WTC11 (cell line): ENCODE results near the gene TTN. TPM values are rescaled to one million over a fixed set of nuclear protein-coding genes. Genes with fewer than 3 reads are reported as not detected.

Source experiments
- ATAC-seq: fragments of 200-7000 bp; cut with Tn5 transposase; 2 replicates; pipeline ENCODE4 v1.10.0; 2021; ENCODE audit warnings: mild to moderate bottlenecking, moderate library complexity
- CTCF ChIA-PET: fragments of 300-600 bp; sonication (Branson Sonifier 250); formaldehyde crosslinking; loops from one replicate; lab custom pipeline; 2021; ENCODE audit warnings: antibody characterized with exemption; lab: Charles Lee
- POLR2A ChIA-PET: fragments of 350-600 bp; sonication (Branson Sonifier 250); formaldehyde crosslinking; loops from one replicate; lab custom pipeline; 2021; ENCODE audit warnings: antibody characterized with exemption; lab: Charles Lee
- DNase-seq: peaks from one replicate; pipeline ENCODE4 v3.0.0; 2021; ENCODE audit warnings: low spot score
- H3K27ac Mint-ChIP-seq: 2 replicates; pipeline ENCODE4 v1.8.0; 2021; ENCODE audit warnings: mixed read lengths
- H3K27me3 Mint-ChIP-seq: 2 replicates; pipeline ENCODE4 v1.8.0; 2021; ENCODE audit warnings: low read depth, mild to moderate bottlenecking, moderate library complexity, mixed read lengths
- H3K36me3 Mint-ChIP-seq: 2 replicates; pipeline ENCODE4 v1.8.0; 2021; ENCODE audit warnings: mixed read lengths
- H3K4me1 Mint-ChIP-seq: 2 replicates; pipeline ENCODE4 v1.8.0; 2022; ENCODE audit warnings: mixed read lengths
- H3K4me3 Mint-ChIP-seq: 2 replicates; pipeline ENCODE4 v1.8.0; 2021; ENCODE audit warnings: mild to moderate bottlenecking, moderate library complexity, mixed read lengths
- H3K9me3 Mint-ChIP-seq: 2 replicates; pipeline ENCODE4 v1.8.0; 2021; ENCODE audit warnings: mixed read lengths
- ESRRA ChIP-seq: sonication (generic); formaldehyde crosslinking; IDR thresholded peaks from 2 replicates; pipeline ENCODE4 v1.8.1; 2022; ENCODE audit warnings: mild to moderate bottlenecking, missing genetic modification reagents, borderline replicate concordance
- ETV6 ChIP-seq: sonication (generic); formaldehyde crosslinking; IDR thresholded peaks from 2 replicates; pipeline ENCODE4 v1.8.1; 2022; ENCODE audit warnings: mild to moderate bottlenecking, missing genetic modification reagents
- GRHL2 ChIP-seq: fragments of 250-450 bp; sonication (Bioruptor Pico); IDR thresholded peaks from 2 replicates; pipeline ENCODE4 v1.8.0; 2022; ENCODE audit warnings: mild to moderate bottlenecking, moderate library complexity; ENCODE audit not compliant: insufficient replicate concordance, severe bottlenecking
- HMGA2 ChIP-seq: fragments of 250-450 bp; sonication (Bioruptor Pico); IDR thresholded peaks from 2 replicates; pipeline ENCODE4 v1.4.0; 2021; ENCODE audit warnings: mild to moderate bottlenecking, moderate library complexity
- IRF2 ChIP-seq: sonication (generic); formaldehyde crosslinking; IDR thresholded peaks from 2 replicates; pipeline ENCODE4 v1.8.0; 2022; ENCODE audit warnings: low read depth, missing genetic modification reagents, borderline replicate concordance
- JAZF1 ChIP-seq: fragments of 250-450 bp; sonication (Bioruptor Pico); IDR thresholded peaks from 2 replicates; pipeline ENCODE4 v1.9.0; 2021; ENCODE audit warnings: moderate library complexity, mild to moderate bottlenecking, inconsistent platforms
- OVOL2 ChIP-seq: fragments of 250-450 bp; sonication (Bioruptor Pico); IDR thresholded peaks from 2 replicates; pipeline ENCODE4 v1.9.0; 2021; ENCODE audit warnings: mild to moderate bottlenecking, borderline replicate concordance
- SP1 ChIP-seq: sonication (generic); formaldehyde crosslinking; conservative IDR thresholded peaks from 2 replicates; pipeline ENCODE4 v1.8.1; 2022; ENCODE audit warnings: missing genetic modification reagents
- TCF7 ChIP-seq: sonication (generic); formaldehyde crosslinking; IDR thresholded peaks from 2 replicates; pipeline ENCODE4 v1.8.0; 2022; ENCODE audit warnings: mild to moderate bottlenecking, low read depth, missing genetic modification reagents, moderate library complexity
- ZNF138 ChIP-seq: sonication (generic); formaldehyde crosslinking; conservative IDR thresholded peaks from 2 replicates; pipeline ENCODE4 v1.8.1; 2022; ENCODE audit warnings: mild to moderate bottlenecking, moderate library complexity, missing genetic modification reagents
- ZNF232 ChIP-seq: sonication (generic); formaldehyde crosslinking; IDR thresholded peaks from 2 replicates; pipeline ENCODE4 v1.8.0; 2022; ENCODE audit warnings: mild to moderate bottlenecking, missing genetic modification reagents
- ZNF317 ChIP-seq: sonication (generic); formaldehyde crosslinking; IDR thresholded peaks from 2 replicates; pipeline ENCODE4 v1.8.1; 2023; ENCODE audit warnings: low read depth, mild to moderate bottlenecking, moderate library complexity, missing genetic modification reagents, borderline replicate concordance
- total RNA-seq: library from RNA; stranded (reverse); gene quantifications from 3 replicates; pipeline ENCODE4 v1.2.3, GENCODE V29; 2021
- TF ChIP-seq, protein P1 (sequence below): fragments of 250-450 bp; sonication (Bioruptor Pico); IDR thresholded peaks from 2 replicates; pipeline ENCODE4 v1.8.0; 2021; ENCODE audit warnings: mild to moderate bottlenecking
- TF ChIP-seq, protein P2 (sequence below): sonication (generic); formaldehyde crosslinking; IDR thresholded peaks from 2 replicates; pipeline ENCODE4 v1.8.0; 2022; ENCODE audit warnings: mild to moderate bottlenecking, missing genetic modification reagents
- TF ChIP-seq, protein P3 (sequence below): sonication (generic); formaldehyde crosslinking; IDR thresholded peaks from 2 replicates; pipeline ENCODE4 v1.8.1; 2023; ENCODE audit warnings: mild to moderate bottlenecking, missing genetic modification reagents
- TF ChIP-seq, protein P4 (sequence below): sonication (generic); formaldehyde crosslinking; IDR thresholded peaks from 2 replicates; pipeline ENCODE4 v1.8.1; 2023; ENCODE audit warnings: mild to moderate bottlenecking, moderate library complexity, missing genetic modification reagents
- TF ChIP-seq, protein P5 (sequence below): sonication (generic); formaldehyde crosslinking; IDR thresholded peaks from 2 replicates; pipeline ENCODE4 v1.8.0; 2023; ENCODE audit warnings: missing genetic modification reagents
- TF ChIP-seq, protein P6 (sequence below): sonication (generic); formaldehyde crosslinking; IDR thresholded peaks from 2 replicates; pipeline ENCODE4 v1.8.1; 2023; ENCODE audit warnings: mild to moderate bottlenecking, missing genetic modification reagents
- TF ChIP-seq, protein P7 (sequence below): sonication (generic); formaldehyde crosslinking; IDR thresholded peaks from 2 replicates; pipeline ENCODE4 v1.8.0; 2022; ENCODE audit warnings: mild to moderate bottlenecking, missing genetic modification reagents

The TTN gene
- total RNA-seq, 1 experiment from 2014 or later, result 4.7 TPM

DNA sequence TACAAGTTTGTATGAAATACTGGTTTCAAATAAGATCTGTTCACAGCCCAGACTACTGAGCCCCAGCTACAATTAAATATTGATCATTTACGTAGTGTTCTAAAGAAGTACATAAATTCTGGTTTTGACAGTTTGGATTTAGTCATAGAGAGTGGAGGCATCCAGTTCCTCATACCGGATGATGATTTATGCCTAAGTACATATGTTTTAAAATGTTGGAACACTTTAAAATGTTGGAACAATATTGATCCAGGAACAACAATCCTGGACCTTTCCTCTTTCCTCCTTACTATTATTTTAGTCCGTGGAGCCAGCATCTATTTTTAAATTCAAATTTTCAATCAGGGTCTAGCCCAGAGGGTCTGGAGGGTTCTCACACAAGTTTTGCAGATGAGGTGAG, 22.8 kb upstream of the TTN start:
- peaks cover 13% of the 10 kb centered on the region for H3K4me1 Mint-ChIP-seq
- no peaks in the 10 kb centered on the region for H3K27me3 Mint-ChIP-seq
- ATAC-seq, result no peak
- no peak overlapping the region for H3K27ac Mint-ChIP-seq
- no peak overlapping the region for H3K4me3 Mint-ChIP-seq
- TF ChIP-seq ZNF317 (CRISPR knock-in tag), result no peak
- TF ChIP-seq TCF7 (CRISPR knock-in tag), result no peak
- TF ChIP-seq ESRRA, result no peak
- TF ChIP-seq ZNF232 (CRISPR knock-in tag), result no peak
- no peak for TF ChIP-seq ZNF138
- TF ChIP-seq, protein P1, sequence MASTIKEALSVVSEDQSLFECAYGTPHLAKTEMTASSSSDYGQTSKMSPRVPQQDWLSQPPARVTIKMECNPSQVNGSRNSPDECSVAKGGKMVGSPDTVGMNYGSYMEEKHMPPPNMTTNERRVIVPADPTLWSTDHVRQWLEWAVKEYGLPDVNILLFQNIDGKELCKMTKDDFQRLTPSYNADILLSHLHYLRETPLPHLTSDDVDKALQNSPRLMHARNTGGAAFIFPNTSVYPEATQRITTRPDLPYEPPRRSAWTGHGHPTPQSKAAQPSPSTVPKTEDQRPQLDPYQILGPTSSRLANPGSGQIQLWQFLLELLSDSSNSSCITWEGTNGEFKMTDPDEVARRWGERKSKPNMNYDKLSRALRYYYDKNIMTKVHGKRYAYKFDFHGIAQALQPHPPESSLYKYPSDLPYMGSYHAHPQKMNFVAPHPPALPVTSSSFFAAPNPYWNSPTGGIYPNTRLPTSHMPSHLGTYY (CRISPR knock-in tag), result no peak
- TF ChIP-seq IRF2 (CRISPR knock-in tag), result no peak
- no peak for TF ChIP-seq SP1 (CRISPR knock-in tag)
- TF ChIP-seq, protein P2, sequence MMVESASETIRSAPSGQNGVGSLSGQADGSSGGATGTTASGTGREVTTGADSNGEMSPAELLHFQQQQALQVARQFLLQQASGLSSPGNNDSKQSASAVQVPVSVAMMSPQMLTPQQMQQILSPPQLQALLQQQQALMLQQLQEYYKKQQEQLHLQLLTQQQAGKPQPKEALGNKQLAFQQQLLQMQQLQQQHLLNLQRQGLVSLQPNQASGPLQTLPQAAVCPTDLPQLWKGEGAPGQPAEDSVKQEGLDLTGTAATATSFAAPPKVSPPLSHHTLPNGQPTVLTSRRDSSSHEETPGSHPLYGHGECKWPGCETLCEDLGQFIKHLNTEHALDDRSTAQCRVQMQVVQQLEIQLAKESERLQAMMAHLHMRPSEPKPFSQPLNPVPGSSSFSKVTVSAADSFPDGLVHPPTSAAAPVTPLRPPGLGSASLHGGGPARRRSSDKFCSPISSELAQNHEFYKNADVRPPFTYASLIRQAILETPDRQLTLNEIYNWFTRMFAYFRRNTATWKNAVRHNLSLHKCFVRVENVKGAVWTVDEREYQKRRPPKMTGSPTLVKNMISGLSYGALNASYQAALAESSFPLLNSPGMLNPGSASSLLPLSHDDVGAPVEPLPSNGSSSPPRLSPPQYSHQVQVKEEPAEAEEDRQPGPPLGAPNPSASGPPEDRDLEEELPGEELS (CRISPR knock-in tag), result no peak
- TF ChIP-seq, protein P3, sequence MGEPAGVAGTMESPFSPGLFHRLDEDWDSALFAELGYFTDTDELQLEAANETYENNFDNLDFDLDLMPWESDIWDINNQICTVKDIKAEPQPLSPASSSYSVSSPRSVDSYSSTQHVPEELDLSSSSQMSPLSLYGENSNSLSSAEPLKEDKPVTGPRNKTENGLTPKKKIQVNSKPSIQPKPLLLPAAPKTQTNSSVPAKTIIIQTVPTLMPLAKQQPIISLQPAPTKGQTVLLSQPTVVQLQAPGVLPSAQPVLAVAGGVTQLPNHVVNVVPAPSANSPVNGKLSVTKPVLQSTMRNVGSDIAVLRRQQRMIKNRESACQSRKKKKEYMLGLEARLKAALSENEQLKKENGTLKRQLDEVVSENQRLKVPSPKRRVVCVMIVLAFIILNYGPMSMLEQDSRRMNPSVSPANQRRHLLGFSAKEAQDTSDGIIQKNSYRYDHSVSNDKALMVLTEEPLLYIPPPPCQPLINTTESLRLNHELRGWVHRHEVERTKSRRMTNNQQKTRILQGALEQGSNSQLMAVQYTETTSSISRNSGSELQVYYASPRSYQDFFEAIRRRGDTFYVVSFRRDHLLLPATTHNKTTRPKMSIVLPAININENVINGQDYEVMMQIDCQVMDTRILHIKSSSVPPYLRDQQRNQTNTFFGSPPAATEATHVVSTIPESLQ, result no peak
- TF ChIP-seq HMGA2 (CRISPR knock-in tag), result no peak
- TF ChIP-seq, protein P4, sequence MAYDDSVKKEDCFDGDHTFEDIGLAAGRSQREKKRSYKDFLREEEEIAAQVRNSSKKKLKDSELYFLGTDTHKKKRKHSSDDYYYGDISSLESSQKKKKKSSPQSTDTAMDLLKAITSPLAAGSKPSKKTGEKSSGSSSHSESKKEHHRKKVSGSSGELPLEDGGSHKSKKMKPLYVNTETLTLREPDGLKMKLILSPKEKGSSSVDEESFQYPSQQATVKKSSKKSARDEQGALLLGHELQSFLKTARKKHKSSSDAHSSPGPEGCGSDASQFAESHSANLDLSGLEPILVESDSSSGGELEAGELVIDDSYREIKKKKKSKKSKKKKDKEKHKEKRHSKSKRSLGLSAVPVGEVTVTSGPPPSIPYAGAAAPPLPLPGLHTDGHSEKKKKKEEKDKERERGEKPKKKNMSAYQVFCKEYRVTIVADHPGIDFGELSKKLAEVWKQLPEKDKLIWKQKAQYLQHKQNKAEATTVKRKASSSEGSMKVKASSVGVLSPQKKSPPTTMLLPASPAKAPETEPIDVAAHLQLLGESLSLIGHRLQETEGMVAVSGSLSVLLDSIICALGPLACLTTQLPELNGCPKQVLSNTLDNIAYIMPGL (CRISPR knock-in tag), result no peak
- TF ChIP-seq, protein P5, sequence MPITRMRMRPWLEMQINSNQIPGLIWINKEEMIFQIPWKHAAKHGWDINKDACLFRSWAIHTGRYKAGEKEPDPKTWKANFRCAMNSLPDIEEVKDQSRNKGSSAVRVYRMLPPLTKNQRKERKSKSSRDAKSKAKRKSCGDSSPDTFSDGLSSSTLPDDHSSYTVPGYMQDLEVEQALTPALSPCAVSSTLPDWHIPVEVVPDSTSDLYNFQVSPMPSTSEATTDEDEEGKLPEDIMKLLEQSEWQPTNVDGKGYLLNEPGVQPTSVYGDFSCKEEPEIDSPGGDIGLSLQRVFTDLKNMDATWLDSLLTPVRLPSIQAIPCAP (CRISPR knock-in tag), result no peak
- TF ChIP-seq, protein P6, sequence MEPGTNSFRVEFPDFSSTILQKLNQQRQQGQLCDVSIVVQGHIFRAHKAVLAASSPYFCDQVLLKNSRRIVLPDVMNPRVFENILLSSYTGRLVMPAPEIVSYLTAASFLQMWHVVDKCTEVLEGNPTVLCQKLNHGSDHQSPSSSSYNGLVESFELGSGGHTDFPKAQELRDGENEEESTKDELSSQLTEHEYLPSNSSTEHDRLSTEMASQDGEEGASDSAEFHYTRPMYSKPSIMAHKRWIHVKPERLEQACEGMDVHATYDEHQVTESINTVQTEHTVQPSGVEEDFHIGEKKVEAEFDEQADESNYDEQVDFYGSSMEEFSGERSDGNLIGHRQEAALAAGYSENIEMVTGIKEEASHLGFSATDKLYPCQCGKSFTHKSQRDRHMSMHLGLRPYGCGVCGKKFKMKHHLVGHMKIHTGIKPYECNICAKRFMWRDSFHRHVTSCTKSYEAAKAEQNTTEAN (CRISPR knock-in tag), result no peak
- TF ChIP-seq OVOL2 (CRISPR knock-in tag), result no peak
- TF ChIP-seq, protein P7, sequence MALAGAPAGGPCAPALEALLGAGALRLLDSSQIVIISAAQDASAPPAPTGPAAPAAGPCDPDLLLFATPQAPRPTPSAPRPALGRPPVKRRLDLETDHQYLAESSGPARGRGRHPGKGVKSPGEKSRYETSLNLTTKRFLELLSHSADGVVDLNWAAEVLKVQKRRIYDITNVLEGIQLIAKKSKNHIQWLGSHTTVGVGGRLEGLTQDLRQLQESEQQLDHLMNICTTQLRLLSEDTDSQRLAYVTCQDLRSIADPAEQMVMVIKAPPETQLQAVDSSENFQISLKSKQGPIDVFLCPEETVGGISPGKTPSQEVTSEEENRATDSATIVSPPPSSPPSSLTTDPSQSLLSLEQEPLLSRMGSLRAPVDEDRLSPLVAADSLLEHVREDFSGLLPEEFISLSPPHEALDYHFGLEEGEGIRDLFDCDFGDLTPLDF (CRISPR knock-in tag), result no peak
- no peak for TF ChIP-seq GRHL2 (CRISPR knock-in tag)
- no peak for TF ChIP-seq ETV6
- TF ChIP-seq JAZF1 (CRISPR knock-in tag), result no peak
- peaks cover 6% of the 10 kb centered on the region; the same call in 1 of the 2 replicates for H3K9me3 Mint-ChIP-seq
- CTCF ChIA-PET, result no interaction called here
- DNase-seq, result no peak
- no peaks in the 10 kb centered on the region for H3K36me3 Mint-ChIP-seq
- POLR2A ChIA-PET, result no interaction called here
